Naive thymus-derived CD4-positive, alpha-beta T cell (primary cell): ENCODE results near the gene TOMM40L. TPM values are rescaled to one million over a fixed set of nuclear protein-coding genes. Genes with fewer than 3 reads are reported as not detected.

Source experiments
- ATAC-seq: fragments of 150-1000 bp; cut with Tn5 transposase; 2 replicates; pipeline ENCODE4 v1.10.0; 2021; ENCODE audit warnings: mild to moderate bottlenecking, moderate library complexity
- CTCF ChIA-PET: fragments of 350-600 bp; sonication (Branson Sonifier 250); formaldehyde crosslinking; loops from one replicate; lab custom pipeline; 2021; ENCODE audit warnings: antibody characterized with exemption; lab: Charles Lee
- POLR2A ChIA-PET: fragments of 350-600 bp; sonication (Branson Sonifier 250); formaldehyde crosslinking; loops from one replicate; lab custom pipeline; 2021; ENCODE audit warnings: antibody characterized with exemption, inconsistent platforms; lab: Charles Lee
- DNase-seq, 9 donors: peaks; one replicate each; pipeline versions ENCODE4 v3.0.0 to v3.0.0-alpha.2; 2020 to 2022; ENCODE audit warnings: mixed read lengths in 1 of 9
- H3K27ac ChIP-seq: one replicate; pipeline ENCODE4 v1.7.0; 2013; ENCODE audit warnings: mild to moderate bottlenecking, low read depth, low read length, moderate library complexity
- H3K27me3 ChIP-seq, 2 donors: one replicate each; pipeline ENCODE4 v1.7.0; 2013; ENCODE audit warnings: low read length in 2 of 2, mild to moderate bottlenecking in 2 of 2, moderate library complexity in 2 of 2; ENCODE audit not compliant: control insufficient read depth in 2 of 2, insufficient read depth in 2 of 2
- H3K36me3 ChIP-seq, 3 experiments: 1 replicate in 2 of 3; 2 replicates in 1 of 3; pipeline ENCODE4 v1.7.0; 2013; ENCODE audit warnings: low read length in 3 of 3, mild to moderate bottlenecking in 3 of 3, moderate library complexity in 1 of 3; ENCODE audit not compliant: insufficient read depth in 3 of 3, control insufficient read depth in 2 of 3
- H3K4me1 ChIP-seq, 2 donors: one replicate each; pipeline ENCODE4 v1.7.0; 2013; ENCODE audit warnings: low read length in 2 of 2, mild to moderate bottlenecking in 2 of 2, moderate library complexity in 1 of 2; ENCODE audit not compliant: control insufficient read depth in 2 of 2, insufficient read depth in 2 of 2
- H3K4me3 ChIP-seq: 2 replicates; pipeline ENCODE4 v1.7.0; 2013; ENCODE audit warnings: mild to moderate bottlenecking, low read length
- H3K9me3 ChIP-seq, 3 experiments: 1 replicate in 2 of 3; 2 replicates in 1 of 3; pipeline ENCODE4 v1.7.0; 2013; ENCODE audit warnings: low read length in 3 of 3; ENCODE audit not compliant: control insufficient read depth in 2 of 3
- H3K27ac Mint-ChIP-seq, 9 donors: one replicate each; pipeline ENCODE4 v1.8.0; 2020 to 2022; ENCODE audit warnings: mixed read lengths in 9 of 9, mild to moderate bottlenecking in 8 of 9, moderate library complexity in 5 of 9, inconsistent platforms in 2 of 9
- H3K27me3 Mint-ChIP-seq, 5 donors: one replicate each; pipeline ENCODE4 v1.8.0; 2021 to 2022; ENCODE audit warnings: mixed read lengths in 5 of 5, mild to moderate bottlenecking in 1 of 5
- H3K36me3 Mint-ChIP-seq, 5 donors: one replicate each; pipeline ENCODE4 v1.8.0; 2020 to 2022; ENCODE audit warnings: mixed read lengths in 5 of 5, mild to moderate bottlenecking in 3 of 5, inconsistent platforms in 1 of 5
- H3K4me1 Mint-ChIP-seq, 7 donors: one replicate each; pipeline ENCODE4 v1.8.0; 2020 to 2022; ENCODE audit warnings: mixed read lengths in 7 of 7, mild to moderate bottlenecking in 3 of 7, inconsistent platforms in 1 of 7
- H3K4me3 Mint-ChIP-seq, 10 donors: one replicate each; pipeline ENCODE4 v1.8.0; 2020 to 2022; ENCODE audit warnings: mild to moderate bottlenecking in 10 of 10, mixed read lengths in 10 of 10, moderate library complexity in 6 of 10, inconsistent platforms in 2 of 10
- H3K9me3 Mint-ChIP-seq, 11 donors: one replicate each; pipeline ENCODE4 v1.8.0; 2020 to 2022; ENCODE audit warnings: mixed read lengths in 11 of 11, mild to moderate bottlenecking in 4 of 11, inconsistent platforms in 1 of 11, moderate library complexity in 1 of 11
- intact Hi-C, 2 donors: fragments of 100-400 bp; cut with micrococcal nuclease; formaldehyde crosslinking; loops; one replicate each; pipeline ENCODE4 v1.15.1; 2023
- polyA plus RNA-seq, 2 donors: library from polyadenylated mRNA; unstranded; fragments of 300-500 nt; fragmentation: Illumina TruSeq; gene quantifications; one replicate each; pipeline ENCODE4 v1.2.3, GENCODE V29; 2021
- total RNA-seq, 6 experiments: library from RNA in 5 of 6; stranded (reverse) in 5 of 6; gene quantifications; 1 replicate in 5 of 6; 2 replicates in 1 of 6; pipeline ENCODE4 v1.2.3 and lab custom pipeline; 2021 to 2026

Gene TOMM40L
- total and polyA plus RNA-seq, 7 experiments from 2014 or later: 6.0 to 24.3 (median 10.1) TPM

GRCh38 chr1:161188381-161188780 is 37.5 kb upstream of the TOMM40L start:
- ChIA-PET CTCF (interaction anchor here (0.6 to 1.3 kb wide), 3 partner anchors 16 to 102 kb away, joined by 3 to 4 read pairs (median 3); partner anchors contain the start of gene PPOX), POLR2A (interaction anchor here (0.6 to 29.1 kb wide), 9 partner anchors 8 to 549 kb away, joined by 3 to 508 read pairs (median 4); partner anchors contain the start of genes ADAMTS4, APOA2, B4GALT3 and FCER1G)
- Mint-ChIP-seq H3K4me1 (peaks cover 57 to 79% (median 66%) of the 10 kb centered on the region in 7 donors), H3K27ac (peak overlapping the region; percentile 45 to 99 (median 77)), H3K9me3 (peaks cover 0 to 2% (median 0%) of the 10 kb centered on the region in 11 donors), H3K27me3 (no peaks in the 10 kb centered on the region), H3K4me3 (peak overlapping the region in 7 of 10 donors; percentile 23 to 52 (median 43)), H3K36me3 (peaks cover 0 to 10% (median 0%) of the 10 kb centered on the region in 5 donors)
- no peaks in the 10 kb centered on the region for H3K9me3 ChIP-seq
- no peaks in the 10 kb centered on the region for H3K36me3 ChIP-seq
- no peaks in the 10 kb centered on the region for H3K27me3 ChIP-seq
- no peak overlapping the region for H3K27ac ChIP-seq
- DNase-seq (no peak), ATAC-seq (no peak)
- peaks cover 58 to 60% of the 10 kb centered on the region in 2 donors for H3K4me1 ChIP-seq
- no peak overlapping the region for H3K4me3 ChIP-seq
- intact Hi-C loops: no loop called here

- H3K9me3 ChIP-seq: no peaks in the 10 kb centered on the region
- Mint-ChIP-seq H3K27me3 (no peaks in the 10 kb centered on the region), H3K4me1 (peaks cover 53 to 73% (median 61%) of the 10 kb centered on the region in 7 donors), H3K36me3 (peaks cover 0 to 10% (median 0%) of the 10 kb centered on the region in 5 donors), H3K9me3 (peaks cover 0 to 2% (median 0%) of the 10 kb centered on the region in 11 donors), H3K27ac (peak overlapping the region; percentile 25 to 99 (median 72)), H3K4me3 (peak overlapping the region in 1 of 10 donors; percentile 29)
- peaks cover 53 to 58% of the 10 kb centered on the region in 2 donors for H3K4me1 ChIP-seq
- no peak overlapping the region for H3K4me3 ChIP-seq
- H3K36me3 ChIP-seq: no peaks in the 10 kb centered on the region
- intact Hi-C loops: no loop called here
- ChIA-PET POLR2A (interaction anchor here (1.1 to 29.1 kb wide), 4 partner anchors 14 to 34 kb away, joined by 3 to 508 read pairs (median 89); partner anchors contain the start of genes ADAMTS4, APOA2, FCER1G and NDUFS2), CTCF (interaction anchor here (1.3 kb wide), 1 partner anchor 23 kb away, joined by 3 read pairs; the partner anchor contains the start of gene PPOX)
- no peak for DNase-seq
- no peak for ATAC-seq
- H3K27ac ChIP-seq: no peak overlapping the region
- no peaks in the 10 kb centered on the region for H3K27me3 ChIP-seq
Observed at GRCh38 chr1:161189036-161189435, 36.8 kb upstream of the TOMM40L start.

GRCh38 chr1:161190962-161191521 is 34.8 kb upstream of the TOMM40L start:
- H3K4me1 ChIP-seq: peaks cover 51 to 68% of the 10 kb centered on the region in 2 donors
- no peak overlapping the region for H3K4me3 Mint-ChIP-seq
- H3K36me3 Mint-ChIP-seq: peaks cover 0 to 7% (median 0%) of the 10 kb centered on the region in 5 donors
- H3K27ac Mint-ChIP-seq: peak overlapping the region in 3 of 9 donors; percentile 70 to 85 (median 78)
- H3K4me3 ChIP-seq: no peak overlapping the region
- ATAC-seq (no peak), DNase-seq (no peak)
- ChIA-PET POLR2A (interaction anchor here (0.6 to 29.1 kb wide), 13 partner anchors 10 to 128 kb away, joined by 3 to 508 read pairs (median 4); partner anchors contain the start of genes ADAMTS4, APOA2, B4GALT3 and FCER1G), CTCF (interaction anchor here (0.8 to 5.3 kb wide), 18 partner anchors 10 to 193 kb away, joined by 3 to 76 read pairs (median 12); partner anchors contain the start of genes B4GALT3, NDUFS2, PPOX and TOMM40L)
- H3K27me3 Mint-ChIP-seq: no peaks in the 10 kb centered on the region
- H3K36me3 ChIP-seq: no peaks in the 10 kb centered on the region
- intact Hi-C loops: no loop called here
- H3K9me3 Mint-ChIP-seq: peaks cover 0 to 2% (median 0%) of the 10 kb centered on the region in 11 donors
- no peak overlapping the region for H3K27ac ChIP-seq
- no peaks in the 10 kb centered on the region for H3K27me3 ChIP-seq
- H3K4me1 Mint-ChIP-seq: peaks cover 47 to 71% (median 54%) of the 10 kb centered on the region in 7 donors
- H3K9me3 ChIP-seq: no peaks in the 10 kb centered on the region

- H3K27me3 Mint-ChIP-seq: no peaks in the 10 kb centered on the region
Observed at GRCh38 chr1:161191971-161192370, 33.9 kb upstream of the TOMM40L start.

GRCh38 chr1:161192476-161193465 is 33.1 kb upstream of the TOMM40L start:
- CTCF ChIA-PET: interaction anchor here (0.5 to 5.3 kb wide), 17 partner anchors 9 to 189 kb away, joined by 3 to 76 read pairs (median 14); partner anchors contain the start of genes B4GALT3, NDUFS2, PPOX and SDHC
- ATAC-seq (peak; percentile 95), DNase-seq (peak in 8 of 9 donors; percentile 53 to 80 (median 74))
- Histone ChIP-seq H3K9me3 (no peaks in the 10 kb centered on the region), H3K27ac (no peak overlapping the region), H3K36me3 (no peaks in the 10 kb centered on the region), H3K4me3 (no peak overlapping the region), H3K4me1 (peaks cover 34 to 53% of the 10 kb centered on the region in 2 donors), H3K27me3 (no peaks in the 10 kb centered on the region)
- peaks cover 0 to 2% (median 0%) of the 10 kb centered on the region in 11 donors for H3K9me3 Mint-ChIP-seq
- no peaks in the 10 kb centered on the region for H3K27me3 Mint-ChIP-seq
- POLR2A ChIA-PET: interaction anchor here (0.9 to 29.1 kb wide), 10 partner anchors 10 to 147 kb away, joined by 3 to 508 read pairs (median 14); partner anchors contain the start of genes ADAMTS4, APOA2, B4GALT3 and FCER1G
- peak overlapping the region in 5 of 10 donors; percentile 18 to 50 (median 29) for H3K4me3 Mint-ChIP-seq
- H3K27ac Mint-ChIP-seq: peak overlapping the region; percentile 51 to 93 (median 85)
- intact Hi-C loops: loop anchor here (1.0 to 2.0 kb wide), 8 partner anchors 10 to 190 kb away; partner anchors contain the start of genes NDUFS2 (in 2 of the 2) and B4GALT3 (in 1 of the 2)
- peaks cover 30 to 68% (median 42%) of the 10 kb centered on the region in 7 donors for H3K4me1 Mint-ChIP-seq
- H3K36me3 Mint-ChIP-seq: peaks cover 0 to 1% (median 0%) of the 10 kb centered on the region in 5 donors

More at GRCh38 chr1:161191971-161192370, 33.9 kb upstream of the TOMM40L start:
- H3K4me3 ChIP-seq: no peak overlapping the region
- ATAC-seq: no peak
- H3K27me3 ChIP-seq: no peaks in the 10 kb centered on the region
- POLR2A ChIA-PET: interaction anchor here (1.0 to 29.1 kb wide), 10 partner anchors 11 to 146 kb away, joined by 3 to 508 read pairs (median 15); partner anchors contain the start of genes ADAMTS4, APOA2, B4GALT3 and FCER1G
- H3K9me3 Mint-ChIP-seq: peaks cover 0 to 1% (median 0%) of the 10 kb centered on the region in 11 donors
- CTCF ChIA-PET: interaction anchor here (0.6 to 5.3 kb wide), 22 partner anchors 10 to 192 kb away, joined by 3 to 76 read pairs (median 4); partner anchors contain the start of genes B4GALT3, NDUFS2, PPOX and TOMM40L
- intact Hi-C loops: loop anchor here (1.0 to 2.0 kb wide), 8 partner anchors 10 to 190 kb away; partner anchors contain the start of genes NDUFS2 (in 2 of the 2) and B4GALT3 (in 1 of the 2)
- no peak overlapping the region for H3K4me3 Mint-ChIP-seq
- no peaks in the 10 kb centered on the region for H3K36me3 ChIP-seq
- H3K4me1 Mint-ChIP-seq: peaks cover 38 to 68% (median 48%) of the 10 kb centered on the region in 7 donors
- H3K27ac ChIP-seq: no peak overlapping the region
- H3K27ac Mint-ChIP-seq: peak overlapping the region in 4 of 9 donors; percentile 71 to 93 (median 78)
- no peak for DNase-seq
- H3K36me3 Mint-ChIP-seq: peaks cover 0 to 6% (median 0%) of the 10 kb centered on the region in 5 donors
- peaks cover 42 to 61% of the 10 kb centered on the region in 2 donors for H3K4me1 ChIP-seq
- H3K9me3 ChIP-seq: no peaks in the 10 kb centered on the region
